WERI-Rb-1 (cell line): ENCODE results near the gene CFAP99.
A peak's percentile ranks its signal among the peaks of the same experiment; 100 is the strongest.

Experiments used
- DNase-seq: peaks from one replicate; pipeline ENCODE4 v3.0.0-alpha.2; 2020
- H3K27ac ChIP-seq: fragments of 250-450 bp; sonication (Bioruptor Pico); 2 replicates; pipeline ENCODE4 v1.5.1; 2020; ENCODE audit warnings: mild to moderate bottlenecking, moderate library complexity
- H3K27me3 ChIP-seq: fragments of 250-450 bp; sonication (Bioruptor Pico); 2 replicates; pipeline ENCODE4 v1.5.1; 2021; ENCODE audit warnings: mild to moderate bottlenecking, low read depth, moderate library complexity; ENCODE audit not compliant: insufficient read depth, severe bottlenecking
- H3K36me3 ChIP-seq: fragments of 250-450 bp; sonication (Bioruptor Pico); 2 replicates; pipeline ENCODE4 v1.5.1; 2020; ENCODE audit warnings: mild to moderate bottlenecking, moderate library complexity
- H3K4me3 ChIP-seq: 2 replicates; pipeline ENCODE4 v1.5.1; 2011; ENCODE audit warnings: low read depth, mild to moderate bottlenecking, control low read depth, low read length
- H3K9me3 ChIP-seq: fragments of 250-450 bp; sonication (Bioruptor Pico); 2 replicates; pipeline ENCODE4 v1.5.1; 2021; ENCODE audit warnings: mild to moderate bottlenecking, moderate library complexity; ENCODE audit not compliant: severe bottlenecking
- CTCF ChIP-seq: IDR thresholded peaks from 2 replicates; pipeline ENCODE4 v1.5.1; 2011; ENCODE audit warnings: low read depth, mild to moderate bottlenecking, control low read depth, inconsistent platforms, low read length

CFAP99 gene

DNA sequence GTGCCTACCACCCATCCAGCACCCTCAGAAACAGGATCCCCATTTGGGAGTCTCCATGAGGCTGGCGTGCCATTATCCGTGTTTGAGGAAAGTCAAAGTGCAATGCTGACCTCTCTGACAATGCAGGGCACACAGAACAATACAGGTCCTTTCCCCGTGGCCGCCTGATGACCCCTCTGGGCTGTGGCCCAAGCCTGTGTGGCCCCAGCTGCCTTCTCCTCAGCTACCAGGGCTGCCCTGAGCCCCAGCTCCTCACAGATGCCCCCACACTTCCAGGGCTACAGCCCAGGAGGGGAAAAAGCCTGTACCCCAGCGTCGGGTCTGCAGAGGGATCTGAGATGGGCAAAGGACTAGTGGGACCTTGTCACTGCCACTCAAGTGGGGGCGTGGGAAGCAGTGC, 15.8 kb upstream of the CFAP99 start:
- no peaks in the 10 kb centered on the region for H3K27me3 ChIP-seq

GRCh38 chr4:2406406-2406805, 12.3 kb upstream of the CFAP99 start:
- H3K4me3 ChIP-seq = no peak overlapping the region
- peak; percentile 43 for DNase-seq
- no peak for TF ChIP-seq CTCF
- H3K9me3 ChIP-seq = no peaks in the 10 kb centered on the region
- H3K36me3 ChIP-seq = no peaks in the 10 kb centered on the region
- H3K27me3 ChIP-seq = no peaks in the 10 kb centered on the region
- no peak overlapping the region for H3K27ac ChIP-seq

More for the DNA sequence above, 15.8 kb upstream of the CFAP99 start:
- no peak for DNase-seq
- no peaks in the 10 kb centered on the region for H3K9me3 ChIP-seq
- no peak for TF ChIP-seq CTCF
- no peak overlapping the region for H3K27ac ChIP-seq
- H3K4me3 ChIP-seq = no peak overlapping the region
- no peaks in the 10 kb centered on the region for H3K36me3 ChIP-seq

GRCh38 chr4:2406920-2407319, 11.8 kb upstream of the CFAP99 start:
- no peaks in the 10 kb centered on the region for H3K9me3 ChIP-seq
- H3K27me3 ChIP-seq = no peaks in the 10 kb centered on the region
- TF ChIP-seq CTCF = no peak
- no peak overlapping the region for H3K4me3 ChIP-seq
- no peaks in the 10 kb centered on the region for H3K36me3 ChIP-seq
- H3K27ac ChIP-seq = no peak overlapping the region
- no peak for DNase-seq

DNA sequence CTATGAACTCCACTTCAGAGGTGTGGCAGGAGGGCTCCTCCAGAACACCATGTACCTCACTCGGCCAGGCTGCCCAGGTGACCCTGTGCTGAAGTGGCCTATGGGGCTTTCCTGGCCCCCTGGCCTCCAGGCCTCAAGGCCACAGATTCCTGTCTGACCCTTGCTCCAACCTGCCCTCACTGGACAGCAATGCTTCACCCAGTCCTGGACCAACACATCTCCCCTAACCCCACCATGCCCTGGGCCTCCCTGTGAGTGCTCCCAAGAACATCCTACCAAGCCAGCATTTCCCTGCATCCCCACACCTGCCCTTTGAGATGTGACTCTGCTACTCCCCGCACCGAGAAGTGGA, 10.8 kb upstream of the CFAP99 start:
- no peak for DNase-seq
- no peaks in the 10 kb centered on the region for H3K9me3 ChIP-seq
- no peak overlapping the region for H3K27ac ChIP-seq
- no peak overlapping the region for H3K4me3 ChIP-seq
- no peaks in the 10 kb centered on the region for H3K36me3 ChIP-seq
- no peak for TF ChIP-seq CTCF
- H3K27me3 ChIP-seq = no peaks in the 10 kb centered on the region

- TF ChIP-seq CTCF = no peak
- no peak overlapping the region for H3K27ac ChIP-seq
These were observed 10.3 kb upstream of the CFAP99 start for GRCh38 chr4:2408401-2408958.

GRCh38 chr4:2408976-2409375, 9.8 kb upstream of the CFAP99 start:
- Histone ChIP-seq H3K36me3 (no peaks in the 10 kb centered on the region), H3K9me3 (no peaks in the 10 kb centered on the region), H3K4me3 (no peak overlapping the region), H3K27me3 (no peaks in the 10 kb centered on the region), H3K27ac (no peak overlapping the region)
- TF ChIP-seq CTCF = no peak
- no peak for DNase-seq

More at GRCh38 chr4:2408401-2408958, 10.3 kb upstream of the CFAP99 start:
- H3K27me3 ChIP-seq = no peaks in the 10 kb centered on the region
- no peak overlapping the region for H3K4me3 ChIP-seq
- DNase-seq = peak; percentile 41
- H3K36me3 ChIP-seq = no peaks in the 10 kb centered on the region
- no peaks in the 10 kb centered on the region for H3K9me3 ChIP-seq
